Karpas-422 (cell line): ENCODE data around the gene XRCC4. TPM values are rescaled to one million over a fixed set of nuclear protein-coding genes. Genes with fewer than 3 reads are reported as not detected.

Source experiments
- DNase-seq: peaks from one replicate; pipeline ENCODE4 v3.0.0-alpha.2; 2015
- H2AFZ ChIP-seq: fragments of 200-600 bp; sonication (generic); 2 replicates; pipeline ENCODE4 v1.6.1; 2014; ENCODE audit warnings: antibody characterized with exemption, low read length, mixed read lengths
- H3K27ac ChIP-seq: fragments of 200-600 bp; sonication (generic); 2 replicates; pipeline ENCODE4 v1.5.1; 2014; ENCODE audit warnings: mild to moderate bottlenecking, low read length, moderate library complexity
- H3K27me3 ChIP-seq: fragments of 200-600 bp; sonication (generic); 2 replicates; pipeline ENCODE4 v1.6.1; 2014; ENCODE audit warnings: low read length, mixed read lengths
- H3K36me3 ChIP-seq: fragments of 200-600 bp; sonication (generic); 2 replicates; pipeline ENCODE4 v1.6.1; 2014; ENCODE audit warnings: low read length, mixed read lengths; ENCODE audit not compliant: insufficient read depth
- H3K4me1 ChIP-seq: fragments of 200-600 bp; sonication (generic); 2 replicates; pipeline ENCODE4 v1.6.1; 2014; ENCODE audit warnings: mild to moderate bottlenecking, low read length, mixed read lengths
- H3K4me2 ChIP-seq: fragments of 200-600 bp; sonication (generic); 2 replicates; pipeline ENCODE4 v1.6.1; 2014; ENCODE audit warnings: low read length, low read depth, mild to moderate bottlenecking; ENCODE audit not compliant: poor library complexity, severe bottlenecking
- H3K4me3 ChIP-seq: fragments of 200-600 bp; sonication (generic); 2 replicates; pipeline ENCODE4 v1.5.1; 2014; ENCODE audit warnings: mild to moderate bottlenecking, antibody characterized with exemption, low read length, mixed read lengths
- H3K79me2 ChIP-seq: fragments of 200-600 bp; sonication (generic); 2 replicates; pipeline ENCODE4 v1.6.1; 2014; ENCODE audit warnings: mild to moderate bottlenecking, low read length, mixed read lengths
- H3K9ac ChIP-seq: fragments of 200-600 bp; sonication (generic); 2 replicates; pipeline ENCODE4 v1.6.0; 2014; ENCODE audit warnings: low read length
- H3K9me2 ChIP-seq: fragments of 200-600 bp; sonication (generic), shearing (Covaris generic); replicated peaks from 2 replicates; pipeline ENCODE4 v1.6.0; 2014; ENCODE audit warnings: mild to moderate bottlenecking, low read length, moderate library complexity; ENCODE audit not compliant: insufficient read depth
- H3K9me3 ChIP-seq: fragments of 300-700, 200-600 bp; sonication (generic); 2 replicates; pipeline ENCODE4 v1.6.1; 2014; ENCODE audit warnings: low read length, mixed read lengths
- H4K20me1 ChIP-seq: fragments of 200-600 bp; sonication (generic); 2 replicates; pipeline ENCODE4 v1.6.1; 2014; ENCODE audit warnings: mild to moderate bottlenecking, antibody characterized with exemption, low read length, low read depth; ENCODE audit not compliant: insufficient read depth
- total RNA-seq: library from RNA; depleted of rRNA; stranded (reverse); fragments of >200 nt; shearing (Covaris generic); gene quantifications from 2 replicates; pipeline ENCODE4 v1.2.3, GENCODE V29; 2014; ENCODE audit warnings: low replicate concordance

Gene XRCC4
- total RNA-seq, 1 experiment from 2014 or later, result 22.2 TPM

DNA sequence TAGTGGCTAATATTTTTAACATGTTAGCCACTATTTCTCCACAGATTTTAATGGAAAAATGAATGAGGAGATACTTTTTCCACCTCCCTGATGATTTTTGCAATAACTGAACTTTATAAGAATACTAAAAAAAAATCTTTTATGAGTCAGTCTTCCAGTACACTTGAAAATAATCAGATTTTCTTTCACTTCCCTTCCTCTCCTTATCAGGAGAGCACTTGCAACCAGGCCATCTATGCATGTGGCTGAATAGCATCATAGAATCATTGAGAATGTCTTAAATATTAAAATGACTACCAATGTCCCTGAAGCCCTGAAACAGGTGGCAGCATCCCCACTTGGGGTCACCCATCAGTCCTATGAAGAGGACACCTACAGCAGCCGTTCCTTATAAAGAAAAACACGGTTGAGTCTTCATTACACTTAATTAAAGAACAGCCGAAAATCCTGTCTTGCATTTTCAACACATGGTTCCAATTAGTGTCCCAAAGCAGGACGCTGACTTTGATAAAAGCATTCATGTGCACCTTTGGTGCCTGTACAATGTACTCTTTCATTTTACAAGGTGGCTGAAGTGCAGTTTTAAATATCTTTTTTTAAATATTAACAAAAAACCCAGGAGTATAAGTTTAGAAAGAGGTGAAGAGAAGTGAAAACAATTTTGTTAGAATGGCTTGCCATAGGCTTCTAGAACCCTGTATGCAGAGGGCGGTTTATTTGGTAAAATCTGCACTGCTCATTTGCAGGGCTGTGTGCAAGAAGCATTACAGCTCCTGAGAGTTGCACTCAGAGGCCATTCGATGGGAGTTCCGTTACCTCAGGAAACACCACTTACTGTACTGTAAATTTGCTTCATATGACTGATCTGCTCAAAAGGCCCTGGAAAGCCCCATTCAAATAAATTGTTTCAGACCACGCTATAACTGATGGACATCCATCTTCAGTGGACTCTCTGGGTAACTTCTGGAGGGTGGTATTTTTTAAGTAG lies 287.3 kb downstream of the XRCC4 start:
- Histone ChIP-seq H3K27me3 (no peaks in the 10 kb centered on the region), H3K4me2 (no peak overlapping the region), H3K9me2 (no peaks in the 10 kb centered on the region), H3K4me3 (no peak overlapping the region), H3K79me2 (no peaks in the 10 kb centered on the region), H3K36me3 (no peaks in the 10 kb centered on the region; the same call in 1 of the 2 replicates), H3K4me1 (peaks cover 12% of the 10 kb centered on the region), H3K27ac (no peak overlapping the region), H4K20me1 (no peaks in the 10 kb centered on the region), H3K9ac (no peak overlapping the region), H3K9me3 (peaks cover 4% of the 10 kb centered on the region; the same call in 1 of the 2 replicates), H2AFZ (no peak overlapping the region)
- no peak for DNase-seq

DNA sequence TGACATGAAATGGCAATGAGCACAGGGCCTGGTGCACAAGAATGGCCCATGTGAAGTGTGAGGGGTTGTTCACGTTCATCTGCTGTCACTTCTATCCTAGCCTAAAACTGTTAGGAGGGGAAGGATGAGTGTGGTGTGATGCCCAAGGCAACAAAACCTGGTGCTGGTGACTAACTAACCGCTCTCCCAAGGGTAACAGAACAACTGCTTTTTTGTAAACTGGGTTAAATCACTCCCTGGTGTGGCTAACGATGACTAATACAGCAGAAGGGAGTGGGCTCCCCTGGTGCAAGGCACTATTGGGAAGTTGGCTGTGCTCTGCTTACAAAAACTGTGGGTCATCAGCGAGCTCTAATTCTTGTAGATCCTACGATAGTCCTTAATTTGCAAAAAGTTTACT lies 291.0 kb downstream of the XRCC4 start:
- Histone ChIP-seq H3K4me2 (no peak overlapping the region), H3K9me3 (no peaks in the 10 kb centered on the region), H3K4me3 (no peak overlapping the region), H3K79me2 (no peaks in the 10 kb centered on the region), H3K27ac (no peak overlapping the region), H3K4me1 (peaks cover 12% of the 10 kb centered on the region), H3K9ac (no peak overlapping the region), H2AFZ (no peak overlapping the region), H4K20me1 (no peaks in the 10 kb centered on the region), H3K27me3 (no peaks in the 10 kb centered on the region), H3K36me3 (no peaks in the 10 kb centered on the region), H3K9me2 (no peaks in the 10 kb centered on the region)
- DNase-seq, result no peak

- Histone ChIP-seq H3K27me3 (no peaks in the 10 kb centered on the region), H3K27ac (no peak overlapping the region), H4K20me1 (no peaks in the 10 kb centered on the region), H3K9me3 (no peaks in the 10 kb centered on the region), H3K4me2 (no peak overlapping the region), H3K4me3 (no peak overlapping the region), H3K36me3 (no peaks in the 10 kb centered on the region), H2AFZ (no peak overlapping the region), H3K9me2 (no peaks in the 10 kb centered on the region), H3K9ac (no peak overlapping the region), H3K4me1 (peaks cover 12% of the 10 kb centered on the region), H3K79me2 (no peaks in the 10 kb centered on the region)
- peak; percentile 42 for DNase-seq
Observed at GRCh38 chr5:83368835-83369234, 291.5 kb downstream of the XRCC4 start.

- Histone ChIP-seq H3K4me2 (no peak overlapping the region), H3K36me3 (no peaks in the 10 kb centered on the region), H3K27me3 (no peaks in the 10 kb centered on the region), H4K20me1 (no peaks in the 10 kb centered on the region), H3K4me1 (peaks cover 7% of the 10 kb centered on the region), H3K9me3 (no peaks in the 10 kb centered on the region), H3K79me2 (no peaks in the 10 kb centered on the region), H3K4me3 (no peak overlapping the region), H3K27ac (no peak overlapping the region), H3K9ac (no peak overlapping the region), H2AFZ (no peak overlapping the region), H3K9me2 (no peaks in the 10 kb centered on the region)
- no peak for DNase-seq
Observed at GRCh38 chr5:83370957-83371356, 293.6 kb downstream of the XRCC4 start.

- Histone ChIP-seq H3K27ac (no peak overlapping the region), H3K4me2 (no peak overlapping the region), H3K4me1 (peaks cover 7% of the 10 kb centered on the region), H3K9me3 (no peaks in the 10 kb centered on the region), H3K9ac (no peak overlapping the region), H4K20me1 (no peaks in the 10 kb centered on the region), H3K36me3 (no peaks in the 10 kb centered on the region), H3K27me3 (no peaks in the 10 kb centered on the region), H3K4me3 (no peak overlapping the region), H3K9me2 (no peaks in the 10 kb centered on the region), H2AFZ (no peak overlapping the region), H3K79me2 (no peaks in the 10 kb centered on the region)
- DNase-seq, result no peak
Observed at GRCh38 chr5:83371726-83372125, 294.4 kb downstream of the XRCC4 start.

- Histone ChIP-seq H4K20me1 (no peaks in the 10 kb centered on the region), H3K4me1 (no peaks in the 10 kb centered on the region), H3K4me3 (no peak overlapping the region)
Observed at GRCh38 chr5:83374547-83374946, 297.2 kb downstream of the XRCC4 start.

DNA sequence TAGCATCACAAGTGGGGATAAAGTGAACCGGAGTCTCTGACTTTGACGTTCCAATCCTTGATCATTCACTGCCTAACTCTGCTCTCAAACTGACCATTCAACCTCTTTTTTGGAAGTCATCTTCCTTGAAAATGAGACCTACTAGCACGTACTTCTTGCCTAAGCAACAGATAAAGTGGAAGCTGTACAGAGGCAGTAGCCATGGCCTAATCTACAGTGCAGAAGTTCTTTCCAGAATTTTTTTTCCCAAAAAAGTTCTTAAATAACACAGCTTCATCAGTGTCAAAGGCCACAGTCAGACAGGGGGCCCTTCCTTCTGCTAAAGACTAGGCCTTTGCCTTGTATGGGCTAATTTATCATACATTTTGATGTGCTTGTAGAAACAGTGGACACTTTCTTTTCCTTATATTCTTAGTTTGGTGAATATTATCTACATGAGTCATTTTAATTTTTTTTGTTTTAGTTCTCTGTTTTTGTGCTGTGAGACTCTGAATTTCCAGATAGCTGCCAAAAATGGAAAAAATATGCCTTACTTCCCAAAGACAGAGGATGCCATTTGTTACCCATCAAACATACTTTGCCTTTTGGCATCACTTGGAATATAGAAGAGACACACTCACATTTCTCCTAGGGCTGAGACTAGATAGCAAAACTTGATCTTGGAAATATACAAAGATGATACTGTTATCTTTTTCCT lies 297.9 kb downstream of the XRCC4 start:
- no peak overlapping the region for H3K4me3 ChIP-seq
- H3K9me2 ChIP-seq, result no peaks in the 10 kb centered on the region
- no peak overlapping the region for H3K27ac ChIP-seq
- H3K79me2 ChIP-seq, result no peaks in the 10 kb centered on the region
- no peak overlapping the region for H3K9ac ChIP-seq
- H2AFZ ChIP-seq, result no peak overlapping the region
- no peaks in the 10 kb centered on the region for H3K9me3 ChIP-seq
- H4K20me1 ChIP-seq, result no peaks in the 10 kb centered on the region
- no peaks in the 10 kb centered on the region for H3K27me3 ChIP-seq
- H3K36me3 ChIP-seq, result no peaks in the 10 kb centered on the region
- H3K4me2 ChIP-seq, result no peak overlapping the region
- H3K4me1 ChIP-seq, result no peaks in the 10 kb centered on the region
- no peak for DNase-seq

More at GRCh38 chr5:83374547-83374946, 297.2 kb downstream of the XRCC4 start:
- H3K9me2 ChIP-seq, result no peaks in the 10 kb centered on the region
- no peak for DNase-seq
- no peaks in the 10 kb centered on the region for H3K27me3 ChIP-seq
- H3K9me3 ChIP-seq, result no peaks in the 10 kb centered on the region
- no peak overlapping the region for H3K9ac ChIP-seq
- no peaks in the 10 kb centered on the region for H3K79me2 ChIP-seq
- H2AFZ ChIP-seq, result no peak overlapping the region
- H3K4me2 ChIP-seq, result no peak overlapping the region
- no peaks in the 10 kb centered on the region for H3K36me3 ChIP-seq
- no peak overlapping the region for H3K27ac ChIP-seq

GRCh38 chr5:83376461-83376860 lies 299.1 kb downstream of the XRCC4 start:
- no peak overlapping the region for H2AFZ ChIP-seq

More at GRCh38 chr5:83376461-83376860, 299.1 kb downstream of the XRCC4 start:
- no peaks in the 10 kb centered on the region for H3K9me2 ChIP-seq
- H3K4me3 ChIP-seq, result no peak overlapping the region
- H3K9ac ChIP-seq, result no peak overlapping the region
- no peak overlapping the region for H3K4me2 ChIP-seq
- H3K27ac ChIP-seq, result no peak overlapping the region
- no peaks in the 10 kb centered on the region for H3K27me3 ChIP-seq
- H3K79me2 ChIP-seq, result no peaks in the 10 kb centered on the region
- DNase-seq, result no peak
- no peaks in the 10 kb centered on the region for H4K20me1 ChIP-seq
- H3K4me1 ChIP-seq, result no peaks in the 10 kb centered on the region
- H3K9me3 ChIP-seq, result no peaks in the 10 kb centered on the region
- no peaks in the 10 kb centered on the region for H3K36me3 ChIP-seq
